ENCODE measurements around the gene CD99L2.

The CD99L2 gene

GRCh38 chrX:150873616-150874015 lies 24.9 kb downstream of the CD99L2 start:
- Histone ChIP-seq H3K4me2 (ENCODE audit: low read length) (no peak overlapping the region), H3K79me2 (ENCODE audit: insufficient read depth, low read length) (no peaks in the 10 kb centered on the region), H3K36me3 (ENCODE audit: insufficient read depth, low read length) (peaks cover 4% of the 10 kb centered on the region; the same call in 1 of the 2 replicates)

GRCh38 chrX:150872773-150873336 lies 25.6 kb downstream of the CD99L2 start:
- Histone ChIP-seq H3F3A (ENCODE audit: insufficient read depth, low read length) (no peaks in the 10 kb centered on the region), H3K27me3 (ENCODE audit: insufficient read depth, low read length) (no peaks in the 10 kb centered on the region), H3K27ac (ENCODE audit: low read depth, low read length, poor library complexity, severe bottlenecking) (no peak overlapping the region), H3K9ac (ENCODE audit: low read length) (no peak overlapping the region), H4K20me1 (ENCODE audit: insufficient read depth, low read length) (no peaks in the 10 kb centered on the region), H3K4me1 (ENCODE audit: insufficient read depth, low read length, severe bottlenecking) (peaks cover 6% of the 10 kb centered on the region), H3K4me2 (ENCODE audit: low read length) (no peak overlapping the region), H3K79me2 (ENCODE audit: insufficient read depth, low read length) (no peaks in the 10 kb centered on the region), H3K4me3 (ENCODE audit: low read depth, low read length, poor library complexity, severe bottlenecking) (no peak overlapping the region), H3K9me3 (ENCODE audit: low read length) (no peaks in the 10 kb centered on the region), H3K36me3 (ENCODE audit: insufficient read depth, low read length) (peaks cover 4% of the 10 kb centered on the region; the same call in 1 of the 2 replicates), H2AFZ (ENCODE audit: low read length) (no peak overlapping the region), H3K9me2 (ENCODE audit: low read depth, low read length) (no peaks in the 10 kb centered on the region)
- TF ChIP-seq CTCF (IDR thresholded peaks at IDR 0.05; ENCODE audit: low read length), result no peak
- no peak for TF ChIP-seq EZH2 (IDR thresholded peaks at IDR 0.05; ENCODE audit: borderline replicate concordance, low read length)

More at GRCh38 chrX:150873616-150874015, 24.9 kb downstream of the CD99L2 start:
- Histone ChIP-seq H3K9me3 (ENCODE audit: low read length) (no peaks in the 10 kb centered on the region), H3F3A (ENCODE audit: insufficient read depth, low read length) (no peaks in the 10 kb centered on the region), H3K9ac (ENCODE audit: low read length) (no peak overlapping the region), H2AFZ (ENCODE audit: low read length) (no peak overlapping the region), H3K9me2 (ENCODE audit: low read depth, low read length) (no peaks in the 10 kb centered on the region), H3K4me1 (ENCODE audit: insufficient read depth, low read length, severe bottlenecking) (peaks cover 6% of the 10 kb centered on the region), H3K4me3 (ENCODE audit: low read depth, low read length, poor library complexity, severe bottlenecking) (no peak overlapping the region), H4K20me1 (ENCODE audit: insufficient read depth, low read length) (no peaks in the 10 kb centered on the region), H3K27me3 (ENCODE audit: insufficient read depth, low read length) (no peaks in the 10 kb centered on the region), H3K27ac (ENCODE audit: low read depth, low read length, poor library complexity, severe bottlenecking) (no peak overlapping the region)
- TF ChIP-seq CTCF (IDR thresholded peaks at IDR 0.05; ENCODE audit: low read length), result no peak

GRCh38 chrX:150871341-150871811 lies 27.1 kb downstream of the CD99L2 start:
- Histone ChIP-seq H3K4me3 (ENCODE audit: low read depth, low read length, poor library complexity, severe bottlenecking) (no peak overlapping the region), H3K27me3 (ENCODE audit: insufficient read depth, low read length) (no peaks in the 10 kb centered on the region), H2AFZ (ENCODE audit: low read length) (no peak overlapping the region), H3K9ac (ENCODE audit: low read length) (no peak overlapping the region), H3K4me1 (ENCODE audit: insufficient read depth, low read length, severe bottlenecking) (peaks cover 6% of the 10 kb centered on the region), H3K9me2 (ENCODE audit: low read depth, low read length) (no peaks in the 10 kb centered on the region), H4K20me1 (ENCODE audit: insufficient read depth, low read length) (no peaks in the 10 kb centered on the region), H3K36me3 (ENCODE audit: insufficient read depth, low read length) (peaks cover 4% of the 10 kb centered on the region; the same call in 1 of the 2 replicates), H3K27ac (ENCODE audit: low read depth, low read length, poor library complexity, severe bottlenecking) (no peak overlapping the region), H3K9me3 (ENCODE audit: low read length) (no peaks in the 10 kb centered on the region), H3K4me2 (ENCODE audit: low read length) (no peak overlapping the region), H3K79me2 (ENCODE audit: insufficient read depth, low read length) (no peaks in the 10 kb centered on the region), H3F3A (ENCODE audit: insufficient read depth, low read length) (no peaks in the 10 kb centered on the region)
- TF ChIP-seq CTCF (IDR thresholded peaks at IDR 0.05; ENCODE audit: low read length) (no peak), EZH2 (IDR thresholded peaks at IDR 0.05; ENCODE audit: borderline replicate concordance, low read length) (no peak)
